WTC11 (cell line): ENCODE data around the gene CD22.

Experiments used
- ARID4B ChIP-seq: sonication (generic); formaldehyde crosslinking; IDR thresholded peaks from 2 replicates; pipeline ENCODE4 v1.8.0; 2023; ENCODE audit warnings: missing genetic modification reagents, mild to moderate bottlenecking, borderline replicate concordance
- CREB1 ChIP-seq: sonication (generic); formaldehyde crosslinking; IDR thresholded peaks from 2 replicates; pipeline ENCODE4 v1.8.0; 2023; ENCODE audit warnings: mild to moderate bottlenecking, missing genetic modification reagents
- EMX1 ChIP-seq: fragments of 250-450 bp; sonication (Bioruptor Pico); IDR thresholded peaks from 2 replicates; pipeline ENCODE4 v1.8.0; 2021; ENCODE audit warnings: mild to moderate bottlenecking
- MAX ChIP-seq: sonication (generic); formaldehyde crosslinking; IDR thresholded peaks from 2 replicates; pipeline ENCODE4 v1.8.0; 2022; ENCODE audit warnings: mild to moderate bottlenecking, missing genetic modification reagents
- NFYB ChIP-seq: sonication (generic); formaldehyde crosslinking; conservative IDR thresholded peaks from 2 replicates; pipeline ENCODE4 v1.8.0; 2022; ENCODE audit warnings: low read depth, missing genetic modification reagents
- SP1 ChIP-seq: sonication (generic); formaldehyde crosslinking; conservative IDR thresholded peaks from 2 replicates; pipeline ENCODE4 v1.8.1; 2022; ENCODE audit warnings: missing genetic modification reagents
- USF2 ChIP-seq: sonication (generic); formaldehyde crosslinking; IDR thresholded peaks from 2 replicates; pipeline ENCODE4 v1.8.1; 2023; ENCODE audit warnings: mild to moderate bottlenecking, missing genetic modification reagents, moderate library complexity
- ZNF416 ChIP-seq: fragments of 250-450 bp; sonication (Bioruptor Pico); IDR thresholded peaks from 2 replicates; pipeline ENCODE4 v1.9.0; 2021; ENCODE audit warnings: mild to moderate bottlenecking, inconsistent platforms
- ZNF671 ChIP-seq: fragments of 250-450 bp; sonication (Bioruptor Pico); IDR thresholded peaks from 2 replicates; pipeline ENCODE4 v1.8.0; 2021; ENCODE audit warnings: mild to moderate bottlenecking
- TF ChIP-seq, protein P1 (sequence below): fragments of 200-600 bp; IDR thresholded peaks from 2 replicates; pipeline ENCODE4 v1.8.0; 2022; ENCODE audit warnings: antibody characterized with exemption

- TF ChIP-seq, protein P1, sequence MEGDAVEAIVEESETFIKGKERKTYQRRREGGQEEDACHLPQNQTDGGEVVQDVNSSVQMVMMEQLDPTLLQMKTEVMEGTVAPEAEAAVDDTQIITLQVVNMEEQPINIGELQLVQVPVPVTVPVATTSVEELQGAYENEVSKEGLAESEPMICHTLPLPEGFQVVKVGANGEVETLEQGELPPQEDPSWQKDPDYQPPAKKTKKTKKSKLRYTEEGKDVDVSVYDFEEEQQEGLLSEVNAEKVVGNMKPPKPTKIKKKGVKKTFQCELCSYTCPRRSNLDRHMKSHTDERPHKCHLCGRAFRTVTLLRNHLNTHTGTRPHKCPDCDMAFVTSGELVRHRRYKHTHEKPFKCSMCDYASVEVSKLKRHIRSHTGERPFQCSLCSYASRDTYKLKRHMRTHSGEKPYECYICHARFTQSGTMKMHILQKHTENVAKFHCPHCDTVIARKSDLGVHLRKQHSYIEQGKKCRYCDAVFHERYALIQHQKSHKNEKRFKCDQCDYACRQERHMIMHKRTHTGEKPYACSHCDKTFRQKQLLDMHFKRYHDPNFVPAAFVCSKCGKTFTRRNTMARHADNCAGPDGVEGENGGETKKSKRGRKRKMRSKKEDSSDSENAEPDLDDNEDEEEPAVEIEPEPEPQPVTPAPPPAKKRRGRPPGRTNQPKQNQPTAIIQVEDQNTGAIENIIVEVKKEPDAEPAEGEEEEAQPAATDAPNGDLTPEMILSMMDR, result no peak
- no peak for TF ChIP-seq ZNF671 (CRISPR knock-in tag)
- no peak for TF ChIP-seq ARID4B (CRISPR knock-in tag)
- no peak for TF ChIP-seq SP1 (CRISPR knock-in tag)
- no peak for TF ChIP-seq EMX1 (CRISPR knock-in tag)
- no peak for TF ChIP-seq NFYB (CRISPR knock-in tag)
- no peak for TF ChIP-seq CREB1
- TF ChIP-seq MAX (CRISPR knock-in tag), result no peak
- TF ChIP-seq USF2 (CRISPR knock-in tag), result no peak
- no peak for TF ChIP-seq ZNF416 (CRISPR knock-in tag)
These were observed 37.7 kb upstream of the CD22 start for GRCh38 chr19:35291259-35291658.
